ENCODE measurements around the gene SETD1B. TPM values are rescaled to one million over a fixed set of nuclear protein-coding genes. Genes with fewer than 3 reads are reported as not detected.
"Not testable (repeated sequence)": the region's sequence is repeated elsewhere in the genome, so short reads cannot be mapped to it uniquely, and the experiment has no call there.

SETD1B gene
- total RNA-seq, 2 experiments from 2014 or later, result 15.0 to 15.6 TPM

DNA sequence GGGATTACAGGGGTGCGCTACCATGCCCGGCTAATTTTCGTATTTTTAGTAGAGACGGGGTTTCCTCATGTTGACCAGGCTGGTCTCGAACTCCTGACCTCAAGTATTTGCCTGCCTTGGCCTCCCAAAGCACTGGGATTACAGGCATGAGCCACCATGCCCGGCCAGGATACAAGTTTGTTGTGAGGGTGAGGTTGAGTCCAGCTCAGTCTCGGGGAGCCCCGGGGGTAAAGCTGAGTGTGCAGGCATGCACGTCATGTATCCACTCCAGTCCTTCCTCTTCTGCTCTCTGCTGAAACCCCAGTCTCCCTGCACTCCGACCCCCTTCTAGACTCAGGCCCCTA lies 54.5 kb downstream of the SETD1B start:
- Mint-ChIP-seq H3K4me3 (no peak overlapping the region), H3K4me1 (no peaks in the 10 kb centered on the region), H3K27me3 (no peaks in the 10 kb centered on the region), H3K9me3 (no peaks in the 10 kb centered on the region), H3K27ac (no peak overlapping the region), H3K36me3 (no peaks in the 10 kb centered on the region)
- no peak for DNase-seq

DNA sequence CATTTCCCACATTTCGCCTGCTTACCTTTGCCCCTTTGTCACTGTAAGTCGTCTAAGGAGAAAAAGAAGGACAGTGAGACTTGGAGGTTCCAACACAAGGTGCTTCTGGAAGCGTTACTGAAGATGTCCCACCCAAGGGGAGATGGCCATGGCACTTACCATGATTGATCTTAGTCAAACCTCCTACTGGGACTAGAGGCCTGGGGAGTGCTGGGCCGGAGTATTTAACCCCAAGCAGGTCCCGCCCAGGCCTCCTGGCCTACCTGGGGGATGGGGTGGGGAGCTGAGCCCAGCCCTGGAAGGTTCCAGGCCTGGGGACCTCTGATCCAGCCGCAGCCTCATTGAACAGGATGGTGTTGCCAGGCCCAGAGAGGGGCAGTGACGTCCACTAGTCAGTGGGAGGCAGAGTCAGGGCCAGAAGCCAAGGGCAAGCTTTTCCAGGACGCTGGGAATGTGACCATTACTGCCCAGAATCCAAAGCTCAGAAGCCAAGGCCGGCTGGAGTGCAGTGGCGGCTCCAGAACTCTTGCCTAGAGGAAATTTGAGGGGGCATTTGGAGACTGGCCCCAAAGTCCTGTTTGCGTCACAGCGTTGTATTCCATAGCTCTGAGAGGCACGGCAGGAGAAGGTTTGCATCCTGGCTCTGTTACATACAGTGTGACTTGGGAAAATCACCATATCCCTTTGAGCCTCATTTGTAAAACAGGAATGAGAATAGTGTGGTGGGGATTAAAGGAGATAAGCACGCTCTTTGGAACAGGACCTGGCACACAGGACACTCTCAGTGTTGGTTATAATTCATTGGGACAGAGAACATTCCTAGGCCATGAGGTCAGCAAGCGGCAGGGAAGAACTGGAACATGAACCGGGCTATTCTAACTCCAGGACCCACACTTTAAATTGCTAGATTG lies 55.1 kb downstream of the SETD1B start, which contains the start of gene HPD:
TSS of gene HPD (minus strand) at position 198 of the 911 bp plus-strand sequence. CDS start at position 162, 36 bp downstream.
- Mint-ChIP-seq H3K27me3 (no peaks in the 10 kb centered on the region), H3K9me3 (no peaks in the 10 kb centered on the region), H3K36me3 (no peaks in the 10 kb centered on the region), H3K4me1 (no peaks in the 10 kb centered on the region), H3K27ac (no peak within 1 kb of the TSS), H3K4me3 (no peak within 1 kb of the TSS)
- no peak for DNase-seq

DNA sequence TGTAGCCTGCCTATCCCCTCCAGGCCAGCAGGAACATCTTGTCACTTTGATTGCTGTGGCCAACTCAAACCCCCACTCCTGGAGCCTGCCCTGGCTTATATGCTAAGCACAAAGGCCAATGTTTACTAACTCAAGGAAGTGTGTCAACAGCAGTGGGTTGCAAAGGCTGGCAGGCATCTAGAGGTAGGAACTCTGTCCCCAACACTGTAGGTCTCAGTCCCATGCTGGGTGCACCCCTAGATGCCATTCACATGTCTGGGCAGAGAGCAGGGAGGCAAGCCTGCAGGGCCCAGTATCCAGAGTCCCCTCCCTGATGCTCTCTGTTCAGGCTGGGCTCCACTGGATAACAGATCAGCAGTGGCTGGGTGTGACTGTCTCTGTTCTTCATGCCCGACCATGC lies 56.4 kb downstream of the SETD1B start:
- Mint-ChIP-seq H3K9me3 (no peaks in the 10 kb centered on the region), H3K27ac (no peak overlapping the region), H3K4me3 (no peak overlapping the region), H3K4me1 (no peaks in the 10 kb centered on the region), H3K27me3 (no peaks in the 10 kb centered on the region), H3K36me3 (no peaks in the 10 kb centered on the region)
- no peak for DNase-seq

DNA sequence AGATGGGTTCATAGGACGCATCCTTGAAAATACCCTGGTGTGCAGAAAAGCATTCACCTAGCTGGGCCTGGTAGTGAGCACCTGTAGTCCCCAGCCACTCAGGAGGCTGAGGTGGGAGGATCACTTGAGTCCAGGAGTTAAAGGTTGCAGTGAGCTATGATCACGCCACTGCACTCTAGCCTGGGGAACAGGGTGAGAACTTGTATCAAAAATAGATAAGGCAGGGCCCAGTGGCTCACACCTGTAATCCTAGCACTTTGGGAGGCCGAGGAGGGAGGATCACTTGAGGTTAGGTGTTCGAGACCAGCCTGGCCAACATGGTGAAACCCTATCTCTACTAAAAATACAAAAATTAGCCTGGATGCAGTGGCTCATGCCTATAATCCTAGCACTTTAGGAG lies 56.9 kb downstream of the SETD1B start:
- not testable (repeated sequence) for H3K36me3 Mint-ChIP-seq, H3K9me3 Mint-ChIP-seq, H3K4me1 Mint-ChIP-seq, H3K4me3 Mint-ChIP-seq, H3K27me3 Mint-ChIP-seq, H3K27ac Mint-ChIP-seq, DNase-seq

DNA sequence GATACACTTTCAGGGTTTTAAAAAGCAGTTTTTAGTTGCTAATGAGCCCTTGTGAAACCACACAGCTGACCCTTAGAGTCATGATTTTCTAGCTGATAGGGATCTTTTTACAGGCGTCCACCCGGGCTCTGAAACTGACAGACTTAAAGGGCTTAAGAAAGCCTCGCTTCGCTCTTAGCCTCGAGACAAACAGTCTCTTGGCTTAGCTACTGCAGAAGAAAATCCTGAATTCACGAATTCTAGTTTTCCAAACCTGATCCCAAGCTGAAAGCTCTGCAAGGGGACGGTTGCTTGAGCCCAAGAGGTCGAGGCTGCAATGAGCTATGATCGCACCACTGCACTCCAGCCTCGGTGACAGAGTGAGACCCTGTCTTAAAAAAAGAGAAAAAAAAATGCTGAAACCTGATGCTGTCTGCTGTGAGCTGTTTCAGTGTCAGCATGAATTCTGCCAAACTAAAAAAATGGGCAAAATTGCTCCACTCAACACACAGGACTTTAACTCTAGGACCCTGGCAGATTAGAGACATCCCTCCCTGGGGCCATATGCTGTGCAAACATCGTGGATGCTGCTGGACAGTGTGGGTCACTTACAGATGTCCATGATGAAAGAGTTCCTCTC lies 57.9 kb downstream of the SETD1B start:
- Mint-ChIP-seq H3K27me3 (no peaks in the 10 kb centered on the region), H3K27ac (no peak overlapping the region), H3K9me3 (no peaks in the 10 kb centered on the region), H3K4me3 (no peak overlapping the region), H3K4me1 (no peaks in the 10 kb centered on the region), H3K36me3 (no peaks in the 10 kb centered on the region)
- DNase-seq, result no peak

DNA sequence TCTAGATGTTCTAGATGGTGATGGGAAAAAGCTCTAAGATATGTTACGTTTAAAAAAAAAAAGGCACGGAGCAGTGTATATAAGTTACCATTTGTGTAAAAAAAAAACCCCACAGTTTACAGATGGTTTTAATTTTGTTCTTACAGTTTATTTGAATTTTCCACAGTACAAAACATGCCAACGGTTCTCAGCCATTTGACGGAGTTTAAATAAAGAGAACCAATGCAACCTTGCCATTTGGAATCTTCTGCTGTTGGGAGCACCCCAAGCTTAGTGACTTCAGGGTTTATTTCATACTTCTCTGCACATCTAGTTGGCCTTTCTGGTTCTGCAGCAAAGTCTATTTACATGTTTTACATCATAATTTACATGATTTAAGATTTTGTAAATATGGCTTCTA lies 62.5 kb downstream of the SETD1B start:
- DNase-seq, result no peak
- Mint-ChIP-seq H3K4me3 (no peak overlapping the region), H3K27ac (no peak overlapping the region), H3K27me3 (no peaks in the 10 kb centered on the region), H3K9me3 (no peaks in the 10 kb centered on the region), H3K36me3 (no peaks in the 10 kb centered on the region), H3K4me1 (no peaks in the 10 kb centered on the region)

DNA sequence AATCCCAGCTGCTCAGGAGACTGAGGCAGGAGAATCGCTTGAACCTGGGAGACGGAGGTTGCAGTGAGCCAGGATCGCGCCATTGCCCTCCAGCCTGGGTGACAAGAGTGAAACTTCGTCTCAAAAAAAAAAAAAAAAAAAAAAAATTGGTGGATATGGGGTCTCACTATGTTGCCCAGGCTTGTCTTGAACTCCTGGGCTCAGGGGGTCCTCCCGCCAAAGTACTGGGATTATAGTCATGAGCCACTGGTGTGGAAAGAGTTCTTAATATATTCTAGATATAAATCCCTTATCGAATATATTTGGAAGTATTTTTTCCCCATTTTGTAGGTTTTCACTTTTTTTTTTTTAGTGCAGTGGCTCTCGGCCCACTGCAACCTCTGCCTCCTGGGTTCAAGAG lies 65.4 kb downstream of the SETD1B start:
- H3K27ac Mint-ChIP-seq, H3K27me3 Mint-ChIP-seq, H3K4me1 Mint-ChIP-seq: not testable (repeated sequence)

DNA sequence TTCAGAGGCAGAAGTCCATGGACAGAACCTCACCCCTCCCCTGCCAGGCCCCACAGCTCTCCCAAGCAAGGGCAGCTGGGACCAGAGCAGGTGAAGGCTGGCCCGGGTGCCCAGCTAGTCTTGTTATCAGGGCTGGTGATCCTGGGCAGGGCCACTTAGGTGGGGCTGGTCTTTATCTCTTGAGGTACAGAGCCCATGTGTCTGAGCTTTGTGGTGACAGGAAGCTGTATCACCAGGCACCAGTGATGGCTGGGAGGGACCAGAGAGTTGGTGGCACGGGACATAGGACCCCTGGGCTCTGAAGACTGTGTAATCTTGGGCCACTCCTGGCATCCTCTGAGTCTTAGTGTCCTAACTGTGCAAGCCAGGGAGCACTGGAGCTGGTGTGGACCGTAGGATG lies 67.7 kb downstream of the SETD1B start:
- Mint-ChIP-seq H3K4me3 (no peak overlapping the region), H3K27ac (no peak overlapping the region), H3K27me3 (no peaks in the 10 kb centered on the region), H3K36me3 (no peaks in the 10 kb centered on the region), H3K4me1 (peaks cover 5% of the 10 kb centered on the region), H3K9me3 (no peaks in the 10 kb centered on the region)
- DNase-seq, result no peak

More for the DNA sequence above, 65.4 kb downstream of the SETD1B start:
- not testable (repeated sequence) for DNase-seq, H3K4me3 Mint-ChIP-seq, H3K9me3 Mint-ChIP-seq, H3K36me3 Mint-ChIP-seq

DNA sequence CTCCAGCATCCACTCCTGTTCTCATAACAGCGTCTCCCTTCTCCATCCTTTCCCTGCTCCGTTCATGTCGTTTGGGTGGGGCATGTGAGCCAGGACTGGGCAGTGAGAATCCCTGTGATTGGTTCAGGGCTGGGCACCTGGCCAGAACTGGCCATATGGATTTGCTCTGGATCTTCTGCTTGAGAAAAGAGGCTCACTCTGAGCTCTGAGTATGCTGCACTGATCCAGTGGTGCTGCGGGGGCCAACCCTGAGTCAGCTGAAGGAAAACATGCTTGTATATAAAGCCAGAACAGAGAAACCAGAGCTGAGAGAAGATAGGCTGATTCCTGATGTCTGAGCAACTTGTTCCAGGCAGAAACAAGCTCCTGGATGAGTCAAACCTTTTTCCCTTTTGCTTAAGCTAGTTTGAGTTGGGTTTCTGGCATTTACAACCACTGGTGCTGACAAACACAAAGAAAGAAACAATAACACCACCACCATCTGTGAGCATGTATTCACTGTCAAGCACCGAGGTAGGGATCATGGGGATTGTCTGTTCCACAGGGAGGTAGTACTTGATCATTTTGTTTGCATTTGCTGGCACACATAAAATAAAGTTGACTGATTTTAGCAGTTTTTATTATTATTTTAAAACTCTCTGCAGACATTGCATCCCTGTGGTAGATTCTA lies 68.9 kb downstream of the SETD1B start:
- Mint-ChIP-seq H3K36me3 (no peaks in the 10 kb centered on the region), H3K9me3 (no peaks in the 10 kb centered on the region), H3K27me3 (no peaks in the 10 kb centered on the region), H3K4me1 (peaks cover 5% of the 10 kb centered on the region), H3K4me3 (no peak overlapping the region), H3K27ac (no peak overlapping the region)
- no peak for DNase-seq

DNA sequence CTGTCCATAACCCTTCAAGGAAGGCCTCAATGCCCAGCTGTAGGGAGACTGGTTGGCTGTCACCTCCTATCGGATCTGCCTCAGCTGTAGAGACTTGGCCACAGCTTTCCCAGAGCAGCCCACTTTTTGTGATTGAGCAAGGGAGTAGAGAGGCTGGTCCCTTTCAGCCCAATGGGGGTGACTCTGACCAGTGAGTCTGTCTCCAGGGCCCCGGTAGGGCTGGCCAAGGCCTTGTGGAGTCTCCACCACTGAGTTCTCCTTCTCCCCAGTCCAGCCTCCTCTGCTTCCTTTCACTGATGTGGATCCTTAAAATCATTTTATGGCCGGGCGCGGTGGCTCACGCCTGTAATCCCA lies 69.4 kb downstream of the SETD1B start:
- no peaks in the 10 kb centered on the region for H3K36me3 Mint-ChIP-seq
- H3K4me1 Mint-ChIP-seq, result peaks cover 5% of the 10 kb centered on the region
- no peak for DNase-seq
- H3K4me3 Mint-ChIP-seq, result no peak overlapping the region
- no peaks in the 10 kb centered on the region for H3K27me3 Mint-ChIP-seq
- no peak overlapping the region for H3K27ac Mint-ChIP-seq
- H3K9me3 Mint-ChIP-seq, result no peaks in the 10 kb centered on the region

DNA sequence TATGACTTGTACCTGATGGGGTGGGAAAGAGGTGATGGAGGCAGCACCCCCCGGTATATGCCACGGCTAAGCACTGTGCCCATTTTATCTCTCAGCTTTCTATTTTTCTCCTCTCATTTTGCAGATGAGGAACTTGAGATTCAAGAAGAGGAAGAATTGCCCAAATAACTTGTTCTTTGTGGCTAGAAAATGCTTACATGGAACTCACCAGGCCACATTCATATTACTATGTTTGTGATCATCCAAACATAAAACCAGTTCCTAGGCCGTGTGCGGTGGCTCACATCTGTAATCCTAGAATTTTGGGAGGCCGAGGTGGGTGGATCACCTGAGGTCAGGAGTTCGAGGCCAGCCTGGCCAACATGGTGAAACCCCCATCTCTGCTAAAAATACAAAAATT lies 70.3 kb downstream of the SETD1B start:
- H3K27ac Mint-ChIP-seq, result no peak overlapping the region
- H3K9me3 Mint-ChIP-seq, result no peaks in the 10 kb centered on the region
- H3K4me3 Mint-ChIP-seq, result no peak overlapping the region
- no peaks in the 10 kb centered on the region for H3K27me3 Mint-ChIP-seq
- DNase-seq, result no peak
- peaks cover 5% of the 10 kb centered on the region for H3K4me1 Mint-ChIP-seq
- no peaks in the 10 kb centered on the region for H3K36me3 Mint-ChIP-seq

DNA sequence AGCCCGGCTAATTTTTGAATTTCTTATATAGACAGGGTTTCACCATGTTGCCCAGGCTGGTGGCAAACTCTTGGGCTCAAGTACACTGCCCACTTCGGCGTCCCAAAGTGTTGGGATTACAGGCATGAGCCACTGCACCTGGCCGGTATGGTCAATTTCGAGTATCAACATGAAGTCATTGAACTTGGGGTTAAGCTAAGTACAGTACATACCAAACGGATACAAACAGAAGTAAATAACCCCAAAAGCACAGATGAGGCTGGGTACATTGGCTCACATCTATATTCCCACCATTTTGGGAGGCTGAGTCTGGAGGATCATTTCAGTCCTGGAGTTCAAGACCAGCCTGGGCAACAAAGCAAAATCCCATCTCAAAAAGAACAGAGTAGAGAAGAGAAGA lies 71.8 kb downstream of the SETD1B start:
- Mint-ChIP-seq H3K4me3 (no peak overlapping the region), H3K27ac (no peak overlapping the region), H3K9me3 (no peaks in the 10 kb centered on the region), H3K36me3 (no peaks in the 10 kb centered on the region), H3K27me3 (no peaks in the 10 kb centered on the region), H3K4me1 (peaks cover 5% of the 10 kb centered on the region)
- no peak for DNase-seq

DNA sequence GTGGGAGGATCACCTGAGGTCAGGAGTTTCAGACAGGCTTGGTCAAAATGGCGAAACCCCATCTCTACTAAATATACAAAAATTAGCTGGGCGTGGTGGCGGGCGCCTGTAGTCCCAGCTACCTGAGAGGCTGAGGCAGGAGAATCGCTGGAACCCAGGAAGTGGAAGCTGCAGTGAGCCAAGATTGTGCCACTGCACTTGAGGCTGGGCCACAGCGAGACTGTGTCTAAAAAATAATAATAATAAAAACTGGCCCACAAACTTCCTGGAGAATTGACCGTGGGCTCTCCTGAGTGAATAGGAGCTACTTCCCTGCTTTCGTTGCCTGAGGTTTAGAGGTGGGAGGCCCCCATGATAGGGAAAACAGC lies 72.3 kb downstream of the SETD1B start:
- not testable (repeated sequence) for H3K27ac Mint-ChIP-seq, H3K4me3 Mint-ChIP-seq, H3K4me1 Mint-ChIP-seq, DNase-seq, H3K27me3 Mint-ChIP-seq, H3K36me3 Mint-ChIP-seq, H3K9me3 Mint-ChIP-seq

Measured in activated naive CD8-positive, alpha-beta T cell treated with anti-CD3 and anti-CD28 coated beads for 36 hours (primary cell).